Activated T-cell treated with anti-CD3 and anti-CD28 coated beads for 24 hours (primary cell): ENCODE measurements around the gene RAB4B.
A peak's percentile ranks its signal among the peaks of the same experiment; 100 is the strongest.
"Not testable (repeated sequence)": the region's sequence is repeated elsewhere in the genome, so short reads cannot be mapped to it uniquely, and the experiment has no call there.

Experiments used
- DNase-seq: peaks from one replicate; pipeline ENCODE4 v3.0.0-alpha.2; 2020; ENCODE audit warnings: low read depth

RAB4B gene

GRCh38 chr19:40803857-40804782 is 26.1 kb downstream of the RAB4B start:
- DNase-seq, result no peak

- no peak for DNase-seq
Measured at GRCh38 chr19:40804783-40805242, 26.8 kb downstream of the RAB4B start.

- DNase-seq, result no peak
Measured at GRCh38 chr19:40805258-40805868, 27.3 kb downstream of the RAB4B start.

- DNase-seq, result peak; percentile 73
Measured at GRCh38 chr19:40806423-40807146, 28.5 kb downstream of the RAB4B start.

- no peak for DNase-seq
Measured at GRCh38 chr19:40807147-40808020, 29.3 kb downstream of the RAB4B start.

- DNase-seq, result no peak
Measured at GRCh38 chr19:40808021-40808325, 29.9 kb downstream of the RAB4B start.

GRCh38 chr19:40808497-40808896 is 30.4 kb downstream of the RAB4B start:
- DNase-seq, result no peak

- no peak for DNase-seq
Measured at GRCh38 chr19:40809358-40810086, 31.5 kb downstream of the RAB4B start.

- DNase-seq, result no peak
Measured at GRCh38 chr19:40810160-40810559, 32.1 kb downstream of the RAB4B start.

GRCh38 chr19:40810649-40811408 is 32.8 kb downstream of the RAB4B start:
- not testable (repeated sequence) for DNase-seq

- DNase-seq, result no peak
Measured at GRCh38 chr19:40811478-40812341, 33.7 kb downstream of the RAB4B start.

- not testable (repeated sequence) for DNase-seq
Measured at GRCh38 chr19:40812571-40812970, 34.5 kb downstream of the RAB4B start.

- no peak for DNase-seq
Measured at GRCh38 chr19:40813182-40813581, 35.1 kb downstream of the RAB4B start.

- DNase-seq, result no peak
Measured at GRCh38 chr19:40815223-40815622, 37.2 kb downstream of the RAB4B start.

- DNase-seq, result not testable (repeated sequence)
Measured at GRCh38 chr19:40818480-40819399, 40.7 kb downstream of the RAB4B start.

GRCh38 chr19:40819479-40820234 is 41.6 kb downstream of the RAB4B start:
- DNase-seq, result not testable (repeated sequence)

GRCh38 chr19:40822161-40822560 is 44.1 kb downstream of the RAB4B start:
- no peak for DNase-seq
